NT2/D1 (cell line): ENCODE data around the gene LRIG2.

Source experiments
- SUZ12 ChIP-seq: IDR thresholded peaks from 2 replicates; pipeline ENCODE4 v1.6.1; 2011; ENCODE audit not compliant: insufficient read length, insufficient read depth; ENCODE audit errors: extremely low read depth
- YY1 ChIP-seq: IDR thresholded peaks from 2 replicates; pipeline ENCODE4 v1.6.1; 2011; ENCODE audit not compliant: insufficient read length, insufficient read depth

DNA sequence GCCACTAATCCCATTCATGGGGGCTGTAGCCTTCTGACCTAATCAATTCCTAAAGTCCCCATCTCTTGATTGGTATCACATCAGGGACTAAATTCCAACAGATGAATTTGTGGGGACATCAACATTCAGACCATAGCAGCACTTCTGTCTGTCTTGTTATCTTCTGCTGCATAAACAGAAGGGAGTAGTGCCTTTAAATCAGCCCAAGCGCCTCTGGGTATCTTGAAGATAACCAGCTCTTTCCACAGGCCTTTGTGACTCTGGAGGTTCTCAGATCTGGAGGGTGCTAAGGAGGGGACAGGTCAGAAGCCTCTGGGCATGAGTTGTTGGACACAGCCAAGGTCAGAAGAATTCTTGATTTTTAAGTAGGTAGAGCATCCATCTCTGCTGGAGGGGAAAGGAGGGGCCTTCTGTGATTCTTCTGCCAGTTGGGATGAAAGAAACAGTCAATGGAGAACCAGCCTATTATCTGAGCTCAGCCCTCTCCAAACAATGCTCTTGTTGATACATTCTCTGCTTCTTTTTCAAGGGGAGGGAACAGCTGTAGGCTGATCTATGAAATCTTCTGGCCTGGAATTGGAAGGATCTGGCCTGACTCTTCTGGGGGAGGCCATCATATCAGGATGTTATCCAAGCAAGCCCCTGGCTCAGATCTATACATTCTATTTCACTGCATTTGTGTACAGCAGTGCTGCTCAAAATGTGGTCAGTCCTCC, 31.3 kb upstream of the LRIG2 start:
- TF ChIP-seq SUZ12: no peak
- TF ChIP-seq YY1: no peak
